ENCODE results near the gene SSH2.
A peak's percentile ranks its signal among the peaks of the same experiment; 100 is the strongest.

SSH2 gene

DNA sequence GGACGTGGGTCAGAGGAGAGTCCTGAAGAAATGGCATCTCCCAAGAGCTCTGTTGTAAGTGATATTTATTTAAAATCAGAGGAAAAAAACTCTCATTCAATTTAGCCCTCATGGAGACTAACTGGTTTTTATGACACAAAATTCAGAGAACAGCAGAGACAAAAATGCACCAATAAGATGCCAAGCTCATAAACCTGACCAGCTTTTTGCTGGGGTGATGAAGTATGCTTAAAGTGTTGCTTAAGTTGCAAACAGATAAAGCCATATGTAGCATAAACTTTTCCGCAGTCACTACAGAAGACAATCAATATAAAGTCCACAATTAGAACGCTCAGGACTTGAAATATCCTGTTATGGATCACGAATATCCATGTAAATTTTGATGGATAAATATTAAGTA is 183.4 kb downstream of the SSH2 start:
- Histone ChIP-seq H3K14ac (ENCODE audit: low read length) (no peak overlapping the region), H3K4me1 (ENCODE audit: control insufficient read depth in 2 of 2, insufficient read depth in 1 of 2, low read depth in 1 of 2, low read length in 2 of 2) (peaks cover 2 to 5% of the 10 kb centered on the region in 2 donors), H2BK15ac (ENCODE audit: low read length) (no peak overlapping the region), H3K27me3 (ENCODE audit: control insufficient read depth in 3 of 3, insufficient read depth in 3 of 3, low read depth in 1 of 3, low read length in 3 of 3) (no peaks in the 10 kb centered on the region), H3K79me1 (ENCODE audit: low read depth, low read length) (no peaks in the 10 kb centered on the region), H2BK5ac (ENCODE audit: low read length) (no peak overlapping the region), H3K9me3 (replicated peaks in 1 of 2; ENCODE audit: control insufficient read depth in 2 of 2, insufficient read depth in 1 of 2, low read depth in 1 of 2, low read length in 2 of 2) (no peaks in the 10 kb centered on the region), H3K4me2 (ENCODE audit: insufficient read depth, low read length, poor library complexity, severe bottlenecking) (no peak overlapping the region), H2BK120ac (ENCODE audit: low read depth, low read length) (no peak overlapping the region), H3K36me3 (replicated peaks in 1 of 2; ENCODE audit: control insufficient read depth in 2 of 2, insufficient read depth in 2 of 2, low read length in 2 of 2) (no peaks in the 10 kb centered on the region), H3K4me3 (ENCODE audit: low read length in 2 of 2) (no peak overlapping the region), H2AFZ (ENCODE audit: low read length) (no peak overlapping the region), H2BK12ac (ENCODE audit: low read length) (no peak overlapping the region), H3K23ac (ENCODE audit: low read depth, low read length, poor library complexity) (no peak overlapping the region), H2AK5ac (ENCODE audit: low read depth, low read length) (no peak overlapping the region), H3K9ac (ENCODE audit: low read depth, low read length, poor library complexity) (no peak overlapping the region), H4K8ac (ENCODE audit: low read depth, low read length) (no peak overlapping the region), H3K4ac (ENCODE audit: low read length) (no peak overlapping the region), H3K27ac (replicated peaks; ENCODE audit: low read length) (no peak overlapping the region), H3K18ac (ENCODE audit: low read length) (no peak overlapping the region), H4K91ac (ENCODE audit: low read depth, low read length, poor library complexity) (no peak overlapping the region)
- no peak for DNase-seq (ENCODE audit: low spot score)
- WGBS, 2 donors (ENCODE audit: extremely low coverage in 2 of 2, insufficient read length in 2 of 2, insufficient replicate concordance in 1 of 2): no CpG with 5 or more reads among the region's 4 CpGs

DNA sequence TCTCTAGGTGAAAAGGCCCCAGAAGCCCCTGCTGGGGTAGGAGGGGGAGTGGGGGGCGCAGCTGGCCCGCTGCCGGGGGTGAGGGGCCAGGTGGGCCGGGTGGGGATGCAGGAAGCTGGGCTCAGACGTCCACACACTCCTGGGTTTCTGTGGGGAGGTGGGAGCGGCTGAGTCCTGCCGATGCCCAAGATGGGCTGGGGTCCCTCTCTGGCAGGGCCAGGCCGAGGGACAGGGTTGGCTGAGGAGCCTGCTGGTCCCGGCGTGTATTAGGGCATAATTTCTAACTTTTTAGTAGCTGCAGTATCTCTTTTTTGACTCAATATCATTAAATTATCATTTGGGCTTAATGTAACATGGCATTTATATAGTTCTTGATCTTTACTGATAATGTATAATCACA is 185.9 kb downstream of the SSH2 start:
- Histone ChIP-seq H4K91ac (ENCODE audit: low read depth, low read length, poor library complexity) (no peak overlapping the region), H3K23ac (ENCODE audit: low read depth, low read length, poor library complexity) (no peak overlapping the region), H3K4me1 (ENCODE audit: control insufficient read depth in 2 of 2, insufficient read depth in 1 of 2, low read depth in 1 of 2, low read length in 2 of 2) (peaks cover 7 to 16% of the 10 kb centered on the region in 2 donors), H2BK120ac (ENCODE audit: low read depth, low read length) (no peak overlapping the region), H3K9me3 (replicated peaks in 1 of 2; ENCODE audit: control insufficient read depth in 2 of 2, insufficient read depth in 1 of 2, low read depth in 1 of 2, low read length in 2 of 2) (no peaks in the 10 kb centered on the region), H4K8ac (ENCODE audit: low read depth, low read length) (no peak overlapping the region), H3K14ac (ENCODE audit: low read length) (no peak overlapping the region), H3K4me2 (ENCODE audit: insufficient read depth, low read length, poor library complexity, severe bottlenecking) (no peak overlapping the region), H2BK12ac (ENCODE audit: low read length) (no peak overlapping the region), H3K9ac (ENCODE audit: low read depth, low read length, poor library complexity) (no peak overlapping the region), H2AFZ (ENCODE audit: low read length) (peak overlapping the region; percentile 39), H3K36me3 (replicated peaks in 1 of 2; ENCODE audit: control insufficient read depth in 2 of 2, insufficient read depth in 2 of 2, low read length in 2 of 2) (no peaks in the 10 kb centered on the region), H3K4ac (ENCODE audit: low read length) (no peak overlapping the region), H2BK5ac (ENCODE audit: low read length) (no peak overlapping the region), H2AK5ac (ENCODE audit: low read depth, low read length) (no peak overlapping the region), H3K4me3 (ENCODE audit: low read length in 2 of 2) (no peak overlapping the region), H3K27ac (replicated peaks; ENCODE audit: low read length) (no peak overlapping the region), H3K79me1 (ENCODE audit: low read depth, low read length) (no peaks in the 10 kb centered on the region), H2BK15ac (ENCODE audit: low read length) (no peak overlapping the region), H3K27me3 (ENCODE audit: control insufficient read depth in 3 of 3, insufficient read depth in 3 of 3, low read depth in 1 of 3, low read length in 3 of 3) (no peaks in the 10 kb centered on the region), H3K18ac (ENCODE audit: low read length) (peak overlapping the region; percentile 76)
- WGBS, 2 donors (ENCODE audit: extremely low coverage in 2 of 2, insufficient read length in 2 of 2, insufficient replicate concordance in 1 of 2): no CpG with 5 or more reads among the region's 10 CpGs
- DNase-seq (ENCODE audit: low spot score): no peak

DNA sequence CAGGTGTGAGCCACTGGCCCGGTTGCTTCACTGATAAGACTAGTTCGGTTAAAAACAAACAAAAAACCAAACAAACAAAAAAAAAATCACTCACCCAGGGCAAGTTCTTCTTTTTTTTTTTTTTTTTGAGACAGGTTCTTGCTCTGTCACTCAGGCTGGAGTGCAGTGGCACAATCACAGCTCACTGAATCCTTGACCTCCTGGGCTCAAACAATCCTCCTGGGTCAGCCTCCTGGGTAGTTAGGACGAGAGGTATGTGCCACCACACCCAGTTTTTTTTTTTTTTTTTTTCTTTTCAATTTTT is 187.9 kb downstream of the SSH2 start:
- Histone ChIP-seq H2BK5ac (ENCODE audit: low read length) (no peak overlapping the region), H4K8ac (ENCODE audit: low read depth, low read length) (no peak overlapping the region), H2BK15ac (ENCODE audit: low read length) (no peak overlapping the region), H2AK5ac (ENCODE audit: low read depth, low read length) (no peak overlapping the region), H3K36me3 (replicated peaks in 1 of 2; ENCODE audit: control insufficient read depth in 2 of 2, insufficient read depth in 2 of 2, low read length in 2 of 2) (no peaks in the 10 kb centered on the region), H3K27ac (replicated peaks; ENCODE audit: low read length) (no peak overlapping the region), H3K79me1 (ENCODE audit: low read depth, low read length) (no peaks in the 10 kb centered on the region), H2BK12ac (ENCODE audit: low read length) (no peak overlapping the region), H3K18ac (ENCODE audit: low read length) (no peak overlapping the region), H3K23ac (ENCODE audit: low read depth, low read length, poor library complexity) (no peak overlapping the region), H3K9ac (ENCODE audit: low read depth, low read length, poor library complexity) (no peak overlapping the region), H3K27me3 (ENCODE audit: control insufficient read depth in 3 of 3, insufficient read depth in 3 of 3, low read depth in 1 of 3, low read length in 3 of 3) (no peaks in the 10 kb centered on the region), H2BK120ac (ENCODE audit: low read depth, low read length) (no peak overlapping the region), H2AFZ (ENCODE audit: low read length) (no peak overlapping the region), H3K4me3 (ENCODE audit: low read length in 2 of 2) (no peak overlapping the region), H4K91ac (ENCODE audit: low read depth, low read length, poor library complexity) (no peak overlapping the region), H3K4ac (ENCODE audit: low read length) (no peak overlapping the region), H3K4me1 (ENCODE audit: control insufficient read depth in 2 of 2, insufficient read depth in 1 of 2, low read depth in 1 of 2, low read length in 2 of 2) (peaks cover 9 to 17% of the 10 kb centered on the region in 2 donors), H3K9me3 (replicated peaks in 1 of 2; ENCODE audit: control insufficient read depth in 2 of 2, insufficient read depth in 1 of 2, low read depth in 1 of 2, low read length in 2 of 2) (no peaks in the 10 kb centered on the region), H3K14ac (ENCODE audit: low read length) (no peak overlapping the region), H3K4me2 (ENCODE audit: insufficient read depth, low read length, poor library complexity, severe bottlenecking) (no peak overlapping the region)
- DNase-seq (ENCODE audit: low spot score): no peak
- no CpG with 5 or more reads among the region's 3 CpGs for WGBS, 2 donors (ENCODE audit: extremely low coverage in 2 of 2, insufficient read length in 2 of 2, insufficient replicate concordance in 1 of 2)

- Histone ChIP-seq H3K27ac (replicated peaks; ENCODE audit: low read length) (peak overlapping the region; percentile 35), H3K4me3 (ENCODE audit: low read length in 2 of 2) (no peak overlapping the region), H2BK5ac (ENCODE audit: low read length) (no peak overlapping the region)
These were observed 190.0 kb downstream of the SSH2 start for GRCh38 chr17:29740017-29740416.

More at GRCh38 chr17:29740017-29740416, 190.0 kb downstream of the SSH2 start:
- Histone ChIP-seq H2BK15ac (ENCODE audit: low read length) (no peak overlapping the region), H3K9me3 (replicated peaks in 1 of 2; ENCODE audit: control insufficient read depth in 2 of 2, insufficient read depth in 1 of 2, low read depth in 1 of 2, low read length in 2 of 2) (no peaks in the 10 kb centered on the region), H3K18ac (ENCODE audit: low read length) (no peak overlapping the region), H3K14ac (ENCODE audit: low read length) (no peak overlapping the region), H3K4me2 (ENCODE audit: insufficient read depth, low read length, poor library complexity, severe bottlenecking) (peak overlapping the region; percentile 19), H3K23ac (ENCODE audit: low read depth, low read length, poor library complexity) (no peak overlapping the region), H3K79me1 (ENCODE audit: low read depth, low read length) (no peaks in the 10 kb centered on the region), H4K8ac (ENCODE audit: low read depth, low read length) (no peak overlapping the region), H3K36me3 (replicated peaks in 1 of 2; ENCODE audit: control insufficient read depth in 2 of 2, insufficient read depth in 2 of 2, low read length in 2 of 2) (no peaks in the 10 kb centered on the region), H3K27me3 (ENCODE audit: control insufficient read depth in 3 of 3, insufficient read depth in 3 of 3, low read depth in 1 of 3, low read length in 3 of 3) (no peaks in the 10 kb centered on the region), H3K4me1 (ENCODE audit: control insufficient read depth in 2 of 2, insufficient read depth in 1 of 2, low read depth in 1 of 2, low read length in 2 of 2) (peaks cover 9 to 17% of the 10 kb centered on the region in 2 donors), H4K91ac (ENCODE audit: low read depth, low read length, poor library complexity) (no peak overlapping the region), H2AK5ac (ENCODE audit: low read depth, low read length) (no peak overlapping the region), H2BK12ac (ENCODE audit: low read length) (no peak overlapping the region), H3K4ac (ENCODE audit: low read length) (no peak overlapping the region), H2BK120ac (ENCODE audit: low read depth, low read length) (no peak overlapping the region), H2AFZ (ENCODE audit: low read length) (no peak overlapping the region), H3K9ac (ENCODE audit: low read depth, low read length, poor library complexity) (no peak overlapping the region)
- DNase-seq (ENCODE audit: low spot score): peak; percentile 47
- no CpG with 5 or more reads among the region's 4 CpGs for whole genome bisulfite sequencing, 2 donors (ENCODE audit: extremely low coverage in 2 of 2, insufficient read length in 2 of 2, insufficient replicate concordance in 1 of 2)
